Measurements from ENCODE around the gene C21orf91. TPM values are rescaled to one million over a fixed set of nuclear protein-coding genes. Genes with fewer than 3 reads are reported as not detected.

C21orf91 gene
- polyA plus RNA-seq, 1 experiment, result 17.5 TPM

GRCh38 chr21:17784604-17785402 lies 34.4 kb downstream of the C21orf91 start:
- DNase-seq (ENCODE audit: low read depth, low spot score), result no peak
- TF ChIP-seq, protein P1, sequence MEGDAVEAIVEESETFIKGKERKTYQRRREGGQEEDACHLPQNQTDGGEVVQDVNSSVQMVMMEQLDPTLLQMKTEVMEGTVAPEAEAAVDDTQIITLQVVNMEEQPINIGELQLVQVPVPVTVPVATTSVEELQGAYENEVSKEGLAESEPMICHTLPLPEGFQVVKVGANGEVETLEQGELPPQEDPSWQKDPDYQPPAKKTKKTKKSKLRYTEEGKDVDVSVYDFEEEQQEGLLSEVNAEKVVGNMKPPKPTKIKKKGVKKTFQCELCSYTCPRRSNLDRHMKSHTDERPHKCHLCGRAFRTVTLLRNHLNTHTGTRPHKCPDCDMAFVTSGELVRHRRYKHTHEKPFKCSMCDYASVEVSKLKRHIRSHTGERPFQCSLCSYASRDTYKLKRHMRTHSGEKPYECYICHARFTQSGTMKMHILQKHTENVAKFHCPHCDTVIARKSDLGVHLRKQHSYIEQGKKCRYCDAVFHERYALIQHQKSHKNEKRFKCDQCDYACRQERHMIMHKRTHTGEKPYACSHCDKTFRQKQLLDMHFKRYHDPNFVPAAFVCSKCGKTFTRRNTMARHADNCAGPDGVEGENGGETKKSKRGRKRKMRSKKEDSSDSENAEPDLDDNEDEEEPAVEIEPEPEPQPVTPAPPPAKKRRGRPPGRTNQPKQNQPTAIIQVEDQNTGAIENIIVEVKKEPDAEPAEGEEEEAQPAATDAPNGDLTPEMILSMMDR (IDR thresholded peaks at IDR 0.05; ENCODE audit: low read depth, low read length), result no peak
- Histone ChIP-seq H3K27ac (ENCODE audit: low read depth, low read length) (no peak overlapping the region), H3K9me3 (ENCODE audit: control insufficient read depth, insufficient read depth, low read length) (no peaks in the 10 kb centered on the region), H3K27me3 (ENCODE audit: control insufficient read depth, insufficient read depth, low read length) (no peaks in the 10 kb centered on the region), H3K4me3 (ENCODE audit: low read depth, low read length) (no peak overlapping the region)
- POLR2A ChIA-PET, result no interaction called here
- CTCF ChIA-PET, result no interaction called here

- POLR2A ChIA-PET, result no interaction called here
- H3K27me3 ChIP-seq (ENCODE audit: control insufficient read depth, insufficient read depth, low read length), result no peaks in the 10 kb centered on the region
- no peak overlapping the region for H3K27ac ChIP-seq (ENCODE audit: low read depth, low read length)
- TF ChIP-seq, protein P1 (IDR thresholded peaks at IDR 0.05; ENCODE audit: low read depth, low read length), result no peak
- no peaks in the 10 kb centered on the region for H3K9me3 ChIP-seq (ENCODE audit: control insufficient read depth, insufficient read depth, low read length)
- no peak for DNase-seq (ENCODE audit: low read depth, low spot score)
- H3K4me3 ChIP-seq (ENCODE audit: low read depth, low read length), result no peak overlapping the region
- CTCF ChIA-PET, result no interaction called here
Observed at GRCh38 chr21:17784180-17784598, 35.0 kb downstream of the C21orf91 start.

DNA sequence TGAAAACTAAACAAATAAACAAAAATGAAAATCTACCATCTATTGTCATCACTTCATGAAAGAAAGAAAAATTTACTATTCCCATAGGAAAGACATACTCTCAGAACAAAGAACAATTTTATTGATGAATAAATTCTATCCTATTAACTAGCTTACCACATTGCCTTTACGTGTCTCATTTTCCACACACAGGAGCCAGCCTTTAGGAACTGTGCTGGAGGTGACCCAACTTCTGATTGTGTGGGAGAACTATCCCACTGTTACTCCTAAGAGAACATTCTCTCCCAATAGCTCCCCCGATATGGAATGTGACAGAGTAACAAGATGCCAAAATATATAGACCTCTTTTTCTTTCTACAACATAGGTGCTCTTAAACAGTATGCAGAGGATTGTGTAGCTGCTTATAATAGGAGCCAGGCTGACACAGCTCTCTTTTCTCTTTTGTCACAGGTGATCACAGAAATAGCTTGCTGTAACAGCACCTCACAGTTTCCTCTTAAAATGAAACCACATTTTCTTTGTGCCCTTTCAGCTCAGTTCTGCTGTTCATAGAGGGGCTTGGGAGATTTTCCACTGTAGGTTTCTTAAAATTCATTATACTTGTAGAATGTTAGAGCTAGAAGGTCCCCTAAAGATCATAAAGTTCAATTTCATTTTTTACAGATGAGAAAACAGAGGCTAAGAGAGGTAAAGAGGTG lies 35.5 kb downstream of the C21orf91 start:
- H3K27me3 ChIP-seq (ENCODE audit: control insufficient read depth, insufficient read depth, low read length), result no peaks in the 10 kb centered on the region
- no peak for DNase-seq (ENCODE audit: low read depth, low spot score)
- CTCF ChIA-PET, result no interaction called here
- no peak overlapping the region for H3K27ac ChIP-seq (ENCODE audit: low read depth, low read length)
- TF ChIP-seq, protein P1 (IDR thresholded peaks at IDR 0.05; ENCODE audit: low read depth, low read length), result no peak
- H3K4me3 ChIP-seq (ENCODE audit: low read depth, low read length), result no peak overlapping the region
- POLR2A ChIA-PET, result no interaction called here
- no peaks in the 10 kb centered on the region for H3K9me3 ChIP-seq (ENCODE audit: control insufficient read depth, insufficient read depth, low read length)

GRCh38 chr21:17783003-17783402 lies 36.2 kb downstream of the C21orf91 start:
- CTCF ChIA-PET, result no interaction called here
- DNase-seq (ENCODE audit: low read depth, low spot score), result no peak
- POLR2A ChIA-PET, result no interaction called here
- TF ChIP-seq, protein P1 (IDR thresholded peaks at IDR 0.05; ENCODE audit: low read depth, low read length), result no peak
- Histone ChIP-seq H3K9me3 (ENCODE audit: control insufficient read depth, insufficient read depth, low read length) (no peaks in the 10 kb centered on the region), H3K27ac (ENCODE audit: low read depth, low read length) (no peak overlapping the region), H3K27me3 (ENCODE audit: control insufficient read depth, insufficient read depth, low read length) (no peaks in the 10 kb centered on the region), H3K4me3 (ENCODE audit: low read depth, low read length) (no peak overlapping the region)

GRCh38 chr21:17782051-17782450 lies 37.1 kb downstream of the C21orf91 start:
- H3K4me3 ChIP-seq (ENCODE audit: low read depth, low read length), result no peak overlapping the region
- TF ChIP-seq, protein P1 (IDR thresholded peaks at IDR 0.05; ENCODE audit: low read depth, low read length), result no peak
- no peaks in the 10 kb centered on the region for H3K9me3 ChIP-seq (ENCODE audit: control insufficient read depth, insufficient read depth, low read length)
- POLR2A ChIA-PET, result no interaction called here
- no peak overlapping the region for H3K27ac ChIP-seq (ENCODE audit: low read depth, low read length)
- CTCF ChIA-PET, result no interaction called here
- no peak for DNase-seq (ENCODE audit: low read depth, low spot score)
- no peaks in the 10 kb centered on the region for H3K27me3 ChIP-seq (ENCODE audit: control insufficient read depth, insufficient read depth, low read length)
